OCI-LY7 (cell line): Measurements from ENCODE around the gene SART3.

Experiments used
- EZH2phosphoT487 ChIP-seq: fragments of 200-600 bp; sonication (generic); IDR thresholded peaks from 2 replicates; pipeline ENCODE4 v1.6.1; 2018; ENCODE audit warnings: low read depth, borderline replicate concordance, mild to moderate bottlenecking, mixed run types, antibody characterized with exemption, low read length, moderate library complexity, mixed read lengths
- TF ChIP-seq, protein P1 (sequence below): fragments of 200-600 bp; sonication (generic); conservative IDR thresholded peaks from 2 replicates; pipeline ENCODE4 v1.5.1; 2014; ENCODE audit warnings: mild to moderate bottlenecking, antibody characterized with exemption, low read length, moderate library complexity, mixed read lengths

DNA sequence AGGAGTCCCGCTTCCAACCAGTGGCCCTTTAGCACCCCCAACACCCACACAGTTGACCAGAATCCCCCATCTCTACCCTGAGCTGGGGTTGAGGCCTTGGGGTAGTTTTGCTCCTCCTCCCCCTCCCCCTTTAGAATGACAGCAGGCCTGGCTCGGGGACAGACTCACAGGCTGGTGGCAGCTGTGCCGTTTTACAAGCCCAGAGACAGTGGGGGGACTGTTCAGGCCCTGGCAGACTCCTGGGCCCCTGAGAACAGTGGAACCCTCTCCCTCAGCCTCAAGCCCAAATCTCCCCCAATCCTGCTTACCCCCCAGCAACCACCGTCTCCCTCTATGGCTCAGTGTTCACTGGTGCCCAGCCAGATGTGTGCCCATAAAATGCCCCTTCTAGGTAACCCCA lies 26.9 kb upstream of the SART3 start:
- TF ChIP-seq, protein P1, sequence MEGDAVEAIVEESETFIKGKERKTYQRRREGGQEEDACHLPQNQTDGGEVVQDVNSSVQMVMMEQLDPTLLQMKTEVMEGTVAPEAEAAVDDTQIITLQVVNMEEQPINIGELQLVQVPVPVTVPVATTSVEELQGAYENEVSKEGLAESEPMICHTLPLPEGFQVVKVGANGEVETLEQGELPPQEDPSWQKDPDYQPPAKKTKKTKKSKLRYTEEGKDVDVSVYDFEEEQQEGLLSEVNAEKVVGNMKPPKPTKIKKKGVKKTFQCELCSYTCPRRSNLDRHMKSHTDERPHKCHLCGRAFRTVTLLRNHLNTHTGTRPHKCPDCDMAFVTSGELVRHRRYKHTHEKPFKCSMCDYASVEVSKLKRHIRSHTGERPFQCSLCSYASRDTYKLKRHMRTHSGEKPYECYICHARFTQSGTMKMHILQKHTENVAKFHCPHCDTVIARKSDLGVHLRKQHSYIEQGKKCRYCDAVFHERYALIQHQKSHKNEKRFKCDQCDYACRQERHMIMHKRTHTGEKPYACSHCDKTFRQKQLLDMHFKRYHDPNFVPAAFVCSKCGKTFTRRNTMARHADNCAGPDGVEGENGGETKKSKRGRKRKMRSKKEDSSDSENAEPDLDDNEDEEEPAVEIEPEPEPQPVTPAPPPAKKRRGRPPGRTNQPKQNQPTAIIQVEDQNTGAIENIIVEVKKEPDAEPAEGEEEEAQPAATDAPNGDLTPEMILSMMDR, result no peak
- no peak for TF ChIP-seq EZH2phosphoT487
